ENCODE data around the gene GPR158. TPM values are rescaled to one million over a fixed set of nuclear protein-coding genes. Genes with fewer than 3 reads are reported as not detected.

Gene GPR158
- total and polyA plus RNA-seq, 9 of the 15 experiments (the other 6 are each of a cell fraction or from before 2014, with no cell fraction given), result 4.0 to 7.6 (median 5.0) TPM

DNA sequence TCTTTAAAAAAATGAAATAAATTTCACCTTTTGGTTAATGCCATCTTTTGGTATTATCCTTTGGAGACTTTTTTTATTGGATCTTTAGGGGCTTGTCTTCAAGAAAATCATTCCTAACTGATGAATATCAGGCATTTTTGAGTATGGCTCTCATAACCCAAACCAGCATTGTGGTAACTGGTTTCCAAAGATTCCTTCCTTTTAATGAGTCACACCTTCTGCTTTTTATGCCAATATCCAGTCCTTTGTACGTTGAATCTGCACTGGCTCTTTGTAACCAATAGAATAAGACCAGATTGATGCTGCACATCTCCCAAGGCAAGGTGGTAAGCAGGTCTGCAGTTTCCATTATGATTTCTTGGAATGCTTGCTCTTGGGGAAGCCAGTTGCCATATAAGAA, 89.1 kb downstream of the GPR158 start:
- FAIRE-seq, result no peak
- H2AFZ ChIP-seq (ENCODE audit: low read depth, low read length), result no peak overlapping the region
- DNase-seq (ENCODE audit: extremely low read depth in 1 of 4, low spot score in 3 of 4), result no peak
- H3K79me2 ChIP-seq (ENCODE audit: control insufficient read depth, insufficient read depth, low read length), result no peaks in the 10 kb centered on the region
- H3K9me1 ChIP-seq (ENCODE audit: control insufficient read depth, insufficient read depth, low read length), result no peaks in the 10 kb centered on the region
- no peak for TF ChIP-seq E2F3 (CRISPR knock-in tag; IDR thresholded peaks at IDR 0.05)
- no peak for TF ChIP-seq PML (IDR thresholded peaks at IDR 0.05; ENCODE audit: low read length)
- no peak for TF ChIP-seq ETV5 (CRISPR knock-in tag; IDR thresholded peaks at IDR 0.05; ENCODE audit: low read depth)
- no peak for TF ChIP-seq RFX7 (CRISPR knock-in tag; IDR thresholded peaks at IDR 0.05)
- TF ChIP-seq RAD51 (IDR thresholded peaks at IDR 0.05; ENCODE audit: borderline replicate concordance, low read depth), result no peak
- TF ChIP-seq NFYB (IDR thresholded peaks at IDR 0.05; ENCODE audit: extremely low read depth, insufficient read length), result no peak
- no peak for TF ChIP-seq MYBL2 (IDR thresholded peaks at IDR 0.05; ENCODE audit: low read depth)
- TF ChIP-seq MYBL2 (CRISPR knock-in tag; IDR thresholded peaks at IDR 0.05; ENCODE audit: borderline replicate concordance), result no peak
- TF ChIP-seq HNRNPK (IDR thresholded peaks at IDR 0.05; ENCODE audit: low read depth, low read length, poor library complexity, severe bottlenecking), result no peak
- TF ChIP-seq CCAR2 (IDR thresholded peaks at IDR 0.05; ENCODE audit: low read depth, low read length), result no peak
- TF ChIP-seq ZNF384 (IDR thresholded peaks at IDR 0.05; ENCODE audit: low read depth, low read length), result no peak
- no peak for TF ChIP-seq FIP1L1 (IDR thresholded peaks at IDR 0.05; ENCODE audit: low read depth, low read length, poor library complexity, severe bottlenecking)
- TF ChIP-seq KAT8 (IDR thresholded peaks at IDR 0.05; ENCODE audit: low read depth), result no peak
- no peak for TF ChIP-seq MCM7 (IDR thresholded peaks at IDR 0.05)
- no peak for TF ChIP-seq ZNF584 (CRISPR knock-in tag; IDR thresholded peaks at IDR 0.05; ENCODE audit: low read depth)
- TF ChIP-seq, protein P1, sequence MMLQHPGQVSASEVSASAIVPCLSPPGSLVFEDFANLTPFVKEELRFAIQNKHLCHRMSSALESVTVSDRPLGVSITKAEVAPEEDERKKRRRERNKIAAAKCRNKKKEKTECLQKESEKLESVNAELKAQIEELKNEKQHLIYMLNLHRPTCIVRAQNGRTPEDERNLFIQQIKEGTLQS (IDR thresholded peaks at IDR 0.05), result no peak
- TF ChIP-seq, protein P1 (CRISPR knock-in tag; conservative IDR thresholded peaks at IDR 0.05), result no peak
- intact Hi-C loops (cut with micrococcal nuclease), result no loop called here
- 0% methylated on average over 1 of the region's 1 CpG for WGBS (ENCODE audit: insufficient coverage, low coverage, missing lambda C conversion rate)
- no peaks in the 10 kb centered on the region for H3K36me3 ChIP-seq (ENCODE audit: control insufficient read depth, insufficient read depth, low read length)
- in situ Hi-C loops (cut with MboI), result no loop called here
- H4K20me1 ChIP-seq (replicated peaks; ENCODE audit: control insufficient read depth, insufficient read depth, low read length), result no peaks in the 10 kb centered on the region
- no peaks in the 10 kb centered on the region for H3K4me1 ChIP-seq (replicated peaks in 1 of 2; ENCODE audit: control insufficient read depth in 2 of 2, insufficient read depth in 2 of 2, low read length in 2 of 2)
- ChIA-PET POLR2A (no interaction called here), CTCF (ENCODE audit: low intra/inter-chr PET ratio) (no interaction called here)
- H3K27ac ChIP-seq (ENCODE audit: extremely low read depth, low read depth, low read length), result no peak overlapping the region
- H3K9ac ChIP-seq (ENCODE audit: insufficient read depth in 1 of 2, low read depth in 2 of 2, low read length in 2 of 2), result no peak overlapping the region
- ATAC-seq, result no peak
- H3K27me3 ChIP-seq (ENCODE audit: control insufficient read depth in 2 of 2, insufficient read depth in 2 of 2, low read length in 2 of 2), result no peaks in the 10 kb centered on the region
- H3K4me3 ChIP-seq, result no peak overlapping the region
- H3K4me2 ChIP-seq (ENCODE audit: insufficient read depth, low read length), result no peak overlapping the region
- BruUV-seq (replicated peaks), result no TSS peak
- H3K9me3 ChIP-seq (replicated peaks; ENCODE audit: control insufficient read depth, insufficient read depth, low read depth, low read length), result no peaks in the 10 kb centered on the region
